CD14-positive monocyte (primary cell): Measurements from ENCODE around the gene SERINC2. TPM values are rescaled to one million over a fixed set of nuclear protein-coding genes. Genes with fewer than 3 reads are reported as not detected.

Source experiments
- DNase-seq, 3 donors: peaks; one replicate each; pipeline ENCODE4 v3.0.0-alpha.2; 2011 to 2022
- H2AFZ ChIP-seq: 2 replicates; pipeline ENCODE4 v1.6.0; 2012; ENCODE audit warnings: mild to moderate bottlenecking, low read depth, low read length, inconsistent platforms; ENCODE audit not compliant: insufficient read depth, poor library complexity, severe bottlenecking
- H3K27ac ChIP-seq, 2 donors: 1 replicate in 1 of 2; 2 replicates in 1 of 2; pipeline ENCODE4 v1.5.1; 2012 to 2013; ENCODE audit warnings: low read length in 2 of 2, control low read depth in 1 of 2, inconsistent platforms in 1 of 2, low read depth in 1 of 2, mild to moderate bottlenecking in 1 of 2
- H3K27me3 ChIP-seq, 2 donors: one replicate each; pipeline versions ENCODE4 v1.6.0 to v1.6.1; 2011 to 2013; ENCODE audit warnings: low read length in 2 of 2; ENCODE audit not compliant: control insufficient read depth in 2 of 2, insufficient read depth in 2 of 2
- H3K36me3 ChIP-seq, 2 donors: replicated peaks in 1 of 2; 1 replicate in 1 of 2; 2 replicates in 1 of 2; pipeline versions ENCODE4 v1.5.1 to v1.6.1; 2012 to 2013; ENCODE audit warnings: low read length in 2 of 2, control low read depth in 1 of 2, inconsistent platforms in 1 of 2, mild to moderate bottlenecking in 1 of 2; ENCODE audit not compliant: insufficient read depth in 2 of 2, control insufficient read depth in 1 of 2
- H3K4me1 ChIP-seq, 2 donors: 1 replicate in 1 of 2; 2 replicates in 1 of 2; pipeline versions ENCODE4 v1.5.1 to v1.6.1; 2012 to 2013; ENCODE audit warnings: low read length in 2 of 2, control low read depth in 1 of 2, inconsistent platforms in 1 of 2, mild to moderate bottlenecking in 1 of 2, moderate library complexity in 1 of 2; ENCODE audit not compliant: insufficient read depth in 2 of 2, control insufficient read depth in 1 of 2
- H3K4me2 ChIP-seq: replicated peaks from 2 replicates; pipeline ENCODE3; 2012; ENCODE audit warnings: low read length, moderate library complexity, mild to moderate bottlenecking; ENCODE audit not compliant: poor library complexity, severe bottlenecking; ENCODE audit errors: extremely low read depth
- H3K4me3 ChIP-seq, 3 experiments: fragments of 200-600 bp in 1 of 3; sonication (generic) in 1 of 3; replicated peaks in 1 of 3; 1 replicate in 2 of 3; 2 replicates in 1 of 3; pipeline ENCODE4 v1.5.1; 2011 to 2013; ENCODE audit warnings: low read length in 3 of 3, mild to moderate bottlenecking in 3 of 3, control low read depth in 2 of 3, low read depth in 2 of 3, inconsistent platforms in 1 of 3, moderate library complexity in 1 of 3
- H3K79me2 ChIP-seq: 2 replicates; pipeline ENCODE4 v1.6.0; 2012; ENCODE audit warnings: mild to moderate bottlenecking, control low read depth, inconsistent platforms, low read length, moderate library complexity; ENCODE audit not compliant: insufficient read depth
- H3K9ac ChIP-seq: 2 replicates; pipeline ENCODE4 v1.6.0; 2017; ENCODE audit warnings: low read length, mild to moderate bottlenecking; ENCODE audit not compliant: insufficient read depth, poor library complexity, severe bottlenecking
- H3K9me3 ChIP-seq, 2 donors: replicated peaks in 1 of 2; 1 replicate in 1 of 2; 2 replicates in 1 of 2; pipeline versions ENCODE4 v1.5.1 to v1.6.1; 2012 to 2013; ENCODE audit warnings: low read length in 2 of 2, control low read depth in 1 of 2; ENCODE audit not compliant: control insufficient read depth in 1 of 2, insufficient read depth in 1 of 2
- H4K20me1 ChIP-seq: 2 replicates; pipeline ENCODE4 v1.6.0; 2012; ENCODE audit warnings: mild to moderate bottlenecking, low read length, control low read depth, moderate library complexity; ENCODE audit not compliant: insufficient read depth
- H3K27ac Mint-ChIP-seq, 7 donors: one replicate each; pipeline ENCODE4 v1.8.0; 2020; ENCODE audit warnings: mild to moderate bottlenecking in 7 of 7, mixed read lengths in 7 of 7, moderate library complexity in 6 of 7, inconsistent platforms in 2 of 7
- H3K27me3 Mint-ChIP-seq, 3 donors: one replicate each; pipeline ENCODE4 v1.8.0; 2021 to 2022; ENCODE audit warnings: low read depth in 3 of 3, mild to moderate bottlenecking in 3 of 3, mixed read lengths in 3 of 3, moderate library complexity in 3 of 3, inconsistent platforms in 1 of 3
- H3K36me3 Mint-ChIP-seq, 2 donors: one replicate each; pipeline ENCODE4 v1.8.0; 2020; ENCODE audit warnings: mixed read lengths in 2 of 2, inconsistent platforms in 1 of 2, mild to moderate bottlenecking in 1 of 2
- H3K4me1 Mint-ChIP-seq: one replicate; pipeline ENCODE4 v1.8.0; 2020; ENCODE audit warnings: mild to moderate bottlenecking, mixed read lengths
- H3K4me3 Mint-ChIP-seq, 2 donors: one replicate each; pipeline ENCODE4 v1.8.0; 2020; ENCODE audit warnings: mild to moderate bottlenecking in 2 of 2, mixed read lengths in 2 of 2, moderate library complexity in 1 of 2
- H3K9me3 Mint-ChIP-seq, 7 donors: one replicate each; pipeline ENCODE4 v1.8.0; 2020 to 2022; ENCODE audit warnings: mixed read lengths in 7 of 7, mild to moderate bottlenecking in 6 of 7, moderate library complexity in 6 of 7, inconsistent platforms in 2 of 7
- WGBS: methylation state at CpG from one replicate; pipeline ENCODE4 v1.1.5; 2013; ENCODE audit warnings: missing lambda C conversion rate; ENCODE audit not compliant: insufficient coverage; 5-methylcytosine and 5-hydroxymethylcytosine counted together
- intact Hi-C, 2 donors: fragments of 100-400 bp; cut with micrococcal nuclease; formaldehyde crosslinking; loops; one replicate each; pipeline versions ENCODE4 v1.15.0 to v1.15.1; 2023
- polyA plus RNA-seq, 3 donors: library from polyadenylated mRNA; depleted of rRNA in 1 of 3; unstranded in 2 of 3; stranded (reverse) in 1 of 3; fragments of 300-500 nt in 2 of 3; fragments of >200 nt in 1 of 3; fragmentation: Illumina TruSeq in 2 of 3; gene quantifications; 1 replicate in 2 of 3; 2 replicates in 1 of 3; pipeline ENCODE4 v1.2.3, GENCODE V29; 2012 to 2021
- TF ChIP-seq, protein P1 (sequence below): fragments of 200-600 bp; IDR thresholded peaks from one replicate; pipeline ENCODE4 v1.8.0; 2022; ENCODE audit warnings: antibody characterized with exemption, mild to moderate bottlenecking

The SERINC2 gene
- polyA plus RNA-seq, 3 donors, result 4.1 to 12.6 (median 7.8) TPM

DNA sequence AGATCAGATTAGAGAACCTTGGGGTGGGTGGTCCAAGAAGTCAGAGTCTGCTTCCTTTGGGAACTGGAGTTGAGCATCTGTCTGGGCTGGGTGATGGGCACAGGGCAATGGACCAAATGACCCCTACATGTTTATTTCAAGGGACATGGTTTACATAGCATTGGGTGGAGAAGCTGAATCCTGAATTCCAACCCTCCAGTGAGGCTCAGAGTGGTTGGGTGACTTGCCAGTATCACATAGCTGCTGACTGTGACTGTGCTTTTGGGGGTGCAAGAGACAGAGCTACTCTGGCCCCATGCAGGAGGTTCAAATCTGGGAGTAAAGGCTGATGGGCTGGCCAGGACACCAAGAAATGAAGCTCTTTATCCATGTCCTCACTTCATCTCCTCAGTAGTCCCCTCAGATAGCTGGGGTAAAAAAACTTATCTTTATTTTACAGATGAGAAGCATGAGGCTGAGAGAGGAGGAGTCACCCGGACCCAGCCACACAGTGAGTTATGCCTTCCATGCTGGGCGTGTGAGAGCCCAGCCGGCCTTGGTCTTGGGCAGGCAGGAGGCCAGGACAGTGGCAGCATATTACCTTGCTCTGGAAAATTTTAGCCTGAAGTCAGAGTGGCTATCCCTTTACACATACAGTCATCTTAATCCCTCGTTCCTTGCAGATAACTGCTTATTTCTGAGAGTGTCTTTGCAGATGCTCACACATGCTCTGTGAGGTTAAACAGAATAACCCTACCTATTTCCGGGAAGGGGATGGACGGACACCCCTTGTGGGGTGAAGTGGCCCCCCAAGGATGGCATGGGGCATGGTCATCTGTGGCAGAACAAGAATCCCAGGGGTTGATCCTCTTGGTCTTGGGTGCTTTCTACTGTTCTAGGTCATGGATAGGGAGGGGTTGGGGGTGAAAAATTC lies 2.8 kb upstream of the SERINC2 start:
- no peak overlapping the region for H3K4me3 ChIP-seq
- H2AFZ ChIP-seq, result no peak overlapping the region
- peaks cover 21 to 43% of the 10 kb centered on the region in 2 donors for H3K27me3 ChIP-seq
- H3K9ac ChIP-seq, result no peak overlapping the region
- intact Hi-C loops, result loop anchor here in 1 of 2 donors (10.0 kb wide), 1 partner anchor 225 kb away; no protein-coding TSS in a partner anchor
- 89% methylated on average over 3 of the region's 6 CpGs for WGBS
- H3K36me3 ChIP-seq, result no peaks in the 10 kb centered on the region
- no peak overlapping the region for H3K4me2 ChIP-seq
- Mint-ChIP-seq H3K36me3 (peaks cover 4 to 9% of the 10 kb centered on the region in 2 donors), H3K9me3 (peaks cover 0 to 10% (median 2%) of the 10 kb centered on the region in 7 donors), H3K4me3 (peak overlapping the region in 1 of 2 donors; percentile 86), H3K27me3 (peaks cover 43 to 56% (median 49%) of the 10 kb centered on the region in 3 donors), H3K4me1 (peaks cover 17% of the 10 kb centered on the region), H3K27ac (no peak overlapping the region)
- H3K9me3 ChIP-seq, result peaks cover 0 to 8% of the 10 kb centered on the region in 2 donors
- no peak overlapping the region for H3K27ac ChIP-seq
- peaks cover 9% of the 10 kb centered on the region for H4K20me1 ChIP-seq
- TF ChIP-seq, protein P1, sequence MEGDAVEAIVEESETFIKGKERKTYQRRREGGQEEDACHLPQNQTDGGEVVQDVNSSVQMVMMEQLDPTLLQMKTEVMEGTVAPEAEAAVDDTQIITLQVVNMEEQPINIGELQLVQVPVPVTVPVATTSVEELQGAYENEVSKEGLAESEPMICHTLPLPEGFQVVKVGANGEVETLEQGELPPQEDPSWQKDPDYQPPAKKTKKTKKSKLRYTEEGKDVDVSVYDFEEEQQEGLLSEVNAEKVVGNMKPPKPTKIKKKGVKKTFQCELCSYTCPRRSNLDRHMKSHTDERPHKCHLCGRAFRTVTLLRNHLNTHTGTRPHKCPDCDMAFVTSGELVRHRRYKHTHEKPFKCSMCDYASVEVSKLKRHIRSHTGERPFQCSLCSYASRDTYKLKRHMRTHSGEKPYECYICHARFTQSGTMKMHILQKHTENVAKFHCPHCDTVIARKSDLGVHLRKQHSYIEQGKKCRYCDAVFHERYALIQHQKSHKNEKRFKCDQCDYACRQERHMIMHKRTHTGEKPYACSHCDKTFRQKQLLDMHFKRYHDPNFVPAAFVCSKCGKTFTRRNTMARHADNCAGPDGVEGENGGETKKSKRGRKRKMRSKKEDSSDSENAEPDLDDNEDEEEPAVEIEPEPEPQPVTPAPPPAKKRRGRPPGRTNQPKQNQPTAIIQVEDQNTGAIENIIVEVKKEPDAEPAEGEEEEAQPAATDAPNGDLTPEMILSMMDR, result no peak
- H3K79me2 ChIP-seq, result no peaks in the 10 kb centered on the region
- DNase-seq, result no peak
- peaks cover 10 to 11% of the 10 kb centered on the region in 2 donors for H3K4me1 ChIP-seq

DNA sequence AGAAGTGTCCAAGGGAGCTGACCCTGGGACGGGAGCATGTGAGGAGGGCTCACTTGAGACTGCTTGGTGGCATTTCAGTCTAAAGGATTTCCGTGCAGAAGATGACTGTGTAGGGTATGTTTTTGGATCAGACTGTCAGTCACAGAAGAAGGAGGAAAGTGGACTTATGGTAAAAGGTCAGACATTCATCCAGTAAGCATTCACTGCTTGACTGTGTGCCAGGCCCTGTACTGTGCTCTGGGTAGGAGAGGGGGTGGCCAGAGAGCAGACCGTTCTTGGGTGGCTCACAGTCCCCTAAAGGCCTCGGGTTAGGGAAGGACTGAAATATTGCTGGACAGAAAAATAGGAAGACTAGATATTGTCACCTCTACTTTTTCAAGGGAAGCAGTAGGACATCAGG lies 2.1 kb upstream of the SERINC2 start:
- peaks cover 47 to 62% (median 55%) of the 10 kb centered on the region in 3 donors for H3K27me3 Mint-ChIP-seq
- peak overlapping the region in 1 of 2 donors; percentile 86 for H3K4me3 Mint-ChIP-seq
- Histone ChIP-seq H3K4me2 (no peak overlapping the region), H3K79me2 (no peaks in the 10 kb centered on the region), H3K4me3 (no peak overlapping the region), H3K9ac (no peak overlapping the region), H3K36me3 (no peaks in the 10 kb centered on the region), H4K20me1 (peaks cover 9% of the 10 kb centered on the region), H3K9me3 (peaks cover 0 to 8% of the 10 kb centered on the region in 2 donors), H3K27ac (no peak overlapping the region), H3K27me3 (peaks cover 21 to 45% of the 10 kb centered on the region in 2 donors), H3K4me1 (peaks cover 10 to 11% of the 10 kb centered on the region in 2 donors), H2AFZ (no peak overlapping the region)
- peaks cover 17% of the 10 kb centered on the region for H3K4me1 Mint-ChIP-seq
- intact Hi-C loops, result loop anchor here in 1 of 2 donors (10.0 kb wide), 1 partner anchor 226 kb away; no protein-coding TSS in a partner anchor
- WGBS, result 75% methylated on average over 1 of the region's 4 CpGs
- H3K9me3 Mint-ChIP-seq, result peaks cover 0 to 10% (median 2%) of the 10 kb centered on the region in 7 donors
- peaks cover 4 to 9% of the 10 kb centered on the region in 2 donors for H3K36me3 Mint-ChIP-seq
- TF ChIP-seq, protein P1, result no peak
- H3K27ac Mint-ChIP-seq, result no peak overlapping the region
- DNase-seq, result no peak
